Heart left ventricle (tissue), 13 donors: ENCODE measurements around the gene PDZD7.

Source experiments
- CTCF ChIP-seq, 12 donors: fragments of 200-600 bp; sonication (generic) in 4 of 12; IDR thresholded peaks; one replicate each; pipeline versions ENCODE4 v1.5.0 to v1.8.0; 2018 to 2022; ENCODE audit warnings: antibody characterized with exemption in 12 of 12, mild to moderate bottlenecking in 5 of 12
- POLR2A ChIP-seq, 2 donors: fragments of 450-650 bp; IDR thresholded peaks; one replicate each; pipeline ENCODE4 v1.6.1; 2017; ENCODE audit warnings: antibody characterized with exemption in 2 of 2, mild to moderate bottlenecking in 2 of 2, moderate library complexity in 2 of 2
- donor health status: ischemic (EF 13 %, LVEDD 7.1; RV severe dilation, severe dysfunction).
- donor health status: DM: no; HTN: yes; CAD: no.
- donor health status: DM: no; HTN: no; CAD: no.
- donor health status: ischemic (EF 25% LVEDD 6.9; RV normal size, moderate dysfunction).
- donor health status: ischemic (EF 25% LVEDD 5.7; RV mildly dilated, moderate dysfunction).
- donor health status: ischemic (EF 35%, LVEDD 5.7; RV mildly dilated, moderate dysfunction).
- donor health status: nonischemic (EF 11% LVEDD 7.7; RV severe dilation, severe dysfunction).
- donor health status: DM: yes; HTN: yes; CAD: no.
- donor health status: PGD.
- donor health status: ischemic (EF 29% LVEDD 5.4; RV normal size, mild dysfunction).
- donor health status: nonischemic (EF 23%, LVEDD 6.1; RV moderate dilation, normal function).

GRCh38 chr10:100980311-100980710 is 50.6 kb downstream of the PDZD7 start:
- TF ChIP-seq CTCF (IDR thresholded peaks at IDR 0.05), result no peak
- no peak for TF ChIP-seq POLR2A (IDR thresholded peaks at IDR 0.05)
